HCT116 (cell line): ENCODE data around the gene TRIP10.

Experiments
- POLR2A ChIP-seq: IDR thresholded peaks from 2 replicates; pipeline ENCODE4 v1.7.0; 2011; ENCODE audit warnings: borderline replicate concordance; ENCODE audit not compliant: insufficient read depth, insufficient read length; ENCODE audit errors: extremely low read depth
- POLR2AphosphoS5 ChIP-seq: IDR thresholded peaks from 2 replicates; pipeline ENCODE4 v1.6.1; 2011; ENCODE audit warnings: mild to moderate bottlenecking, low read depth, low read length, moderate library complexity
- RAD21 ChIP-seq: IDR thresholded peaks from 2 replicates; pipeline ENCODE4 v1.6.1; 2012; ENCODE audit warnings: low read depth, mild to moderate bottlenecking
- TF ChIP-seq, protein P1 (sequence below), 3 experiments: fragments of 200-600 bp in 1 of 3; sonication (generic) in 1 of 3; IDR thresholded peaks in 2 of 3; conservative IDR thresholded peaks in 1 of 3; 2 replicates each; pipeline ENCODE4 v1.5.1; 2012 to 2017; ENCODE audit warnings: low read depth in 2 of 3, low read length in 2 of 3, antibody characterized with exemption in 1 of 3, borderline replicate concordance in 1 of 3, control low read depth in 1 of 3, mild to moderate bottlenecking in 1 of 3, mixed read lengths in 1 of 3, mixed run types in 1 of 3, moderate library complexity in 1 of 3; ENCODE audit not compliant: insufficient read depth in 1 of 3
- TF ChIP-seq, protein P2 (sequence below): IDR thresholded peaks from 2 replicates; pipeline ENCODE4 v1.6.1; 2012

DNA sequence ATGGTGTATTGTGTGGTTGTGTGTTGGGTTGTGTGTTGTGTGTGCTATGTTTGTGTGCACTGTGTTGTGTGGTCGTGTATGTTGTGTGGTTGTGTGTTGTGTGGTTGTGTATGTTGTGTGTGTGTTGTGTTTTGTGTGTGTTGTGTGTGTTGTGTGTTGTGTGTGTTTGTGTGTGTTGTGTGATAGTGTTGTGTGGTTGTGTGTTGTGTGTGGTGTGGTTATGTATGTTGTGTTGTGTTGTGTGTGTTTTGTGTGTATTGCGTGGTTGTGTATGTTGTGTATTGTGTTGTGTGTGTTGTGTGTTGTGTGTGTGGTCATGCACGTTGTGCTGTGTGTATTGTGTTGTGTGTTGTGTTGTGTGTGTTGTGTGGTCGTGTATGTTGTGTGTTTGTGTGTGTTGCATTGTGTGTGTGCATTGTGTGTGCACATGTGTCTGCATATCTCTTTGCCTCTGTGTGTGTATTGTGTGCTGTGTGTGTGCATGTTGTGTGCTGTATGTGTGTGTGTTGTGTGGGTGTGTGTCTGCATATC is 22.0 kb upstream of the TRIP10 start:
- TF ChIP-seq, protein P1, sequence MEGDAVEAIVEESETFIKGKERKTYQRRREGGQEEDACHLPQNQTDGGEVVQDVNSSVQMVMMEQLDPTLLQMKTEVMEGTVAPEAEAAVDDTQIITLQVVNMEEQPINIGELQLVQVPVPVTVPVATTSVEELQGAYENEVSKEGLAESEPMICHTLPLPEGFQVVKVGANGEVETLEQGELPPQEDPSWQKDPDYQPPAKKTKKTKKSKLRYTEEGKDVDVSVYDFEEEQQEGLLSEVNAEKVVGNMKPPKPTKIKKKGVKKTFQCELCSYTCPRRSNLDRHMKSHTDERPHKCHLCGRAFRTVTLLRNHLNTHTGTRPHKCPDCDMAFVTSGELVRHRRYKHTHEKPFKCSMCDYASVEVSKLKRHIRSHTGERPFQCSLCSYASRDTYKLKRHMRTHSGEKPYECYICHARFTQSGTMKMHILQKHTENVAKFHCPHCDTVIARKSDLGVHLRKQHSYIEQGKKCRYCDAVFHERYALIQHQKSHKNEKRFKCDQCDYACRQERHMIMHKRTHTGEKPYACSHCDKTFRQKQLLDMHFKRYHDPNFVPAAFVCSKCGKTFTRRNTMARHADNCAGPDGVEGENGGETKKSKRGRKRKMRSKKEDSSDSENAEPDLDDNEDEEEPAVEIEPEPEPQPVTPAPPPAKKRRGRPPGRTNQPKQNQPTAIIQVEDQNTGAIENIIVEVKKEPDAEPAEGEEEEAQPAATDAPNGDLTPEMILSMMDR (IDR thresholded peaks at IDR 0.05 in 2 of 3, conservative IDR thresholded peaks at IDR 0.05 in 1 of 3; ENCODE audit: borderline replicate concordance in 1 of 3, insufficient read depth in 1 of 3, low read depth in 2 of 3, low read length in 2 of 3), result no peak
- TF ChIP-seq, protein P2, sequence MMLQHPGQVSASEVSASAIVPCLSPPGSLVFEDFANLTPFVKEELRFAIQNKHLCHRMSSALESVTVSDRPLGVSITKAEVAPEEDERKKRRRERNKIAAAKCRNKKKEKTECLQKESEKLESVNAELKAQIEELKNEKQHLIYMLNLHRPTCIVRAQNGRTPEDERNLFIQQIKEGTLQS, result no peak
- TF ChIP-seq POLR2A (no peak), POLR2AphosphoS5 (no peak), RAD21 (no peak)
